Measurements from ENCODE around the gene EPHB3.

EPHB3 gene

GRCh38 chr3:184549796-184550577, 11.6 kb upstream of the EPHB3 start:
- H3K27ac ChIP-seq, result no peak overlapping the region
- DNase-seq (ENCODE audit: low spot score), result no peak
- no peak for TF ChIP-seq CTCF (conservative IDR thresholded peaks at IDR 0.05; ENCODE audit: low read depth)
- ChIA-PET CTCF (interaction anchor here (1.0 to 4.4 kb wide), 3 partner anchors 11 to 200 kb away, joined by 3 to 21 read pairs (median 4); partner anchors contain the start of gene EPHB3), POLR2A (ENCODE audit: low non-redundant PET) (no interaction called here)

GRCh38 chr3:184551103-184551502, 10.5 kb upstream of the EPHB3 start:
- ChIA-PET CTCF (interaction anchor here (0.6 to 4.4 kb wide), 4 partner anchors 10 to 201 kb away, joined by 4 to 21 read pairs (median 4); partner anchors contain the start of gene EPHB3), POLR2A (ENCODE audit: low non-redundant PET) (no interaction called here)
- no peak for DNase-seq (ENCODE audit: low spot score)
- no peak for TF ChIP-seq CTCF (conservative IDR thresholded peaks at IDR 0.05; ENCODE audit: low read depth)
- H3K27ac ChIP-seq, result no peak overlapping the region

- CTCF ChIA-PET, result interaction anchor here (0.6 to 4.4 kb wide), 3 partner anchors 10 to 139 kb away, joined by 3 to 21 read pairs (median 4); partner anchors contain the start of gene EPHB3
- no peak for TF ChIP-seq CTCF (conservative IDR thresholded peaks at IDR 0.05; ENCODE audit: low read depth)
- no peak for DNase-seq (ENCODE audit: low spot score)
- no peak overlapping the region for H3K27ac ChIP-seq
- POLR2A ChIA-PET (ENCODE audit: low non-redundant PET), result no interaction called here
Measured at GRCh38 chr3:184551614-184552256, 9.8 kb upstream of the EPHB3 start.

- ChIA-PET CTCF (interaction anchor here (0.6 to 4.4 kb wide), 2 partner anchors 9 to 139 kb away, joined by 3 to 21 read pairs; partner anchors contain the start of gene EPHB3), POLR2A (ENCODE audit: low non-redundant PET) (no interaction called here)
- DNase-seq (ENCODE audit: low spot score), result no peak
- H3K27ac ChIP-seq, result no peak overlapping the region
- TF ChIP-seq CTCF (conservative IDR thresholded peaks at IDR 0.05; ENCODE audit: low read depth), result no peak
Measured at GRCh38 chr3:184552296-184552695, 9.3 kb upstream of the EPHB3 start.

GRCh38 chr3:184552863-184553262, 8.7 kb upstream of the EPHB3 start:
- POLR2A ChIA-PET (ENCODE audit: low non-redundant PET), result no interaction called here
- CTCF ChIA-PET, result interaction anchor here (4.4 kb wide), 1 partner anchor 8 kb away, joined by 21 read pairs; the partner anchor contains the start of gene EPHB3
- no peak for TF ChIP-seq CTCF (conservative IDR thresholded peaks at IDR 0.05; ENCODE audit: low read depth)

GRCh38 chr3:184553385-184553784, 8.2 kb upstream of the EPHB3 start:
- no peak for DNase-seq (ENCODE audit: low spot score)
- TF ChIP-seq CTCF (conservative IDR thresholded peaks at IDR 0.05; ENCODE audit: low read depth), result no peak
- ChIA-PET POLR2A (ENCODE audit: low non-redundant PET) (no interaction called here), CTCF (interaction anchor here (4.4 kb wide), 1 partner anchor 8 kb away, joined by 21 read pairs; the partner anchor contains the start of gene EPHB3)
- H3K27ac ChIP-seq, result no peak overlapping the region

More at GRCh38 chr3:184552863-184553262, 8.7 kb upstream of the EPHB3 start:
- DNase-seq (ENCODE audit: low spot score), result no peak
- H3K27ac ChIP-seq, result no peak overlapping the region

All from RWPE1 (cell line).